HUES6 (cell line): ENCODE data around the gene DYNLRB1.

ENCODE experiments used
- H3K27ac ChIP-seq: 2 replicates; pipeline ENCODE4 v1.7.0; 2013; ENCODE audit warnings: low read depth, mild to moderate bottlenecking, low read length, inconsistent platforms
- H3K27me3 ChIP-seq: 2 replicates; pipeline ENCODE4 v1.6.1; 2013; ENCODE audit warnings: low read length; ENCODE audit not compliant: control insufficient read depth, insufficient read depth
- H3K36me3 ChIP-seq: 2 replicates; pipeline ENCODE4 v1.6.1; 2013; ENCODE audit warnings: low read length; ENCODE audit not compliant: control insufficient read depth, insufficient read depth
- H3K4me1 ChIP-seq: 2 replicates; pipeline ENCODE4 v1.6.1; 2013; ENCODE audit warnings: low read length; ENCODE audit not compliant: control insufficient read depth, insufficient read depth
- H3K4me3 ChIP-seq: 2 replicates; pipeline ENCODE4 v1.5.1; 2013; ENCODE audit warnings: low read depth, low read length
- H3K9ac ChIP-seq: one replicate; pipeline ENCODE4 v1.6.1; 2013; ENCODE audit warnings: mild to moderate bottlenecking, low read length
- H3K9me3 ChIP-seq: 2 replicates; pipeline ENCODE4 v1.6.1; 2013; ENCODE audit warnings: low read depth, low read length; ENCODE audit not compliant: control insufficient read depth, insufficient read depth

The DYNLRB1 gene

DNA sequence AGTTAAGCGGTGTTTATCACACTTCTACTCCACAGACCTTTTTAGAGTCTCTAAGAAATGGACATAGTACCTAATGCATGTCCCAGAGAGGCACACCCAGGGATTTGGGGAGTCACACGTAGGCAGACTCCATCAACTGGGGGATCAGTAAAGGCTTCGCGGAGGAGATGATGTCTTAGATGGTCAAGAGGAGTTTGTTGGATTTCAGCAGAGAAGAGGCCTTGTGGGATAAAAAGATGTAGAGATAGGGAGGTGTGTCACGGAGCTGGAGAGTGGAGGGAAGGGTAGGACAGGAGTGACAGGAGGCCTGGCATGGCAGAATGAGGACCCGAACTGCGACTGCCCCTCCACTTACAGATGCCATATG lies 9.1 kb downstream of the DYNLRB1 start:
- Histone ChIP-seq H3K36me3 (peaks cover 43% of the 10 kb centered on the region), H3K27ac (no peak overlapping the region), H3K9ac (no peak overlapping the region)

DNA sequence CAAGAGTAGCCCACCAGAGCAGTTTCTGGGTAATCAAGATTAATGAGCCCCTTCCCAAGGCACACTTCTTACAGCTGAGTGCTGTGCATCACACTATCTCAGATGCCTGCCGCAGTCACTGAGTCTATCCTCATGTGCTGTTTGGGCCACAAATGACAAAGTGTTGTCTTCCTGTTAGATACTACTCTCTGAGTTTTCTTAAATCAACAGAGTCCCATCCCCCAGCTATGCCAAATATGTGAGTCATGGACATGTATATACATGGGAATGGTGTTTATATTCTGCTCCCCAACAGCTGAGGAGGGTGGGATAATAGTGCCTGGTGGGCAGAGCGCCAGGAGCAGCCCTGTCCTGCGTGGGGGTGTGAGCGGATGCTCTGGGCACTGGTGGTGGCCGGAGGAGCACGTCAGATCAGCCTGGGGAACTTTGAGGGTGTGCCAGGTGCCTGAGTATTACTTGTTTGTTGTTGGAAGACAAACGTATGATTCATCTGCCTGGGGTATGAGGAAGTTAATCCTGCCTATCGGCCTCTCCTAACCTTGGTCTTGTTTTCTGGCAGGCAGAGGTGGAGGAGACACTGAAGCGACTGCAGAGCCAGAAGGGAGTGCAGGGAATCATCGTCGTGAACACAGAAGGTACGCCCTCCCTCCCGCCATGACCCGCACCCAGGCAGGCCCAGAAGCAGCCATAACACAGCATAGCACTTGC lies 9.6 kb downstream of the DYNLRB1 start:
- H3K27ac ChIP-seq, result no peak overlapping the region

More for the DNA sequence above, 9.1 kb downstream of the DYNLRB1 start:
- Histone ChIP-seq H3K27me3 (no peaks in the 10 kb centered on the region), H3K4me1 (peaks cover 8% of the 10 kb centered on the region; the same call in 1 of the 2 replicates), H3K9me3 (no peaks in the 10 kb centered on the region), H3K4me3 (no peak overlapping the region)

DNA sequence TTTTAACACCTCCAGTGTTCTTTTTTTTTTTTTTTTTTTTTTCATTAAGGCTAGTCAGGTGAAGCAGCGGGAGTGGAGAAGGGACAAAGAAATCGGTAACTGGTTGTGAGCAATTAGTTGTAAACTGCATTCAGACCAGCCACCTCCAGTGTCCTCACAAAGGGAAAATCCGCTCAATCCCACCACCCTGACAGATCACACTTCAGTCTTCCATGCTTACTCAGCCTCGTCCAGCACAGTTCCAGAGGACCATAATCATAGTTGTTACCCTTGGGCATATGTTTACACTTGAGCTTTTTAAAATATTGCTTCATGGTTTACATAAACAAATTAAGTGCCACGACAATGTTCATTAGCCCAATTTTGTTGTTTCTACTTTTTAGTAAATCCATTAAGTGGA lies 10.2 kb downstream of the DYNLRB1 start:
- Histone ChIP-seq H3K4me1 (peaks cover 8% of the 10 kb centered on the region; the same call in 1 of the 2 replicates), H3K9me3 (no peaks in the 10 kb centered on the region), H3K27ac (no peak overlapping the region), H3K36me3 (peaks cover 54% of the 10 kb centered on the region), H3K27me3 (no peaks in the 10 kb centered on the region), H3K4me3 (no peak overlapping the region), H3K9ac (no peak overlapping the region)

More for the DNA sequence above, 9.6 kb downstream of the DYNLRB1 start:
- Histone ChIP-seq H3K4me1 (peaks cover 8% of the 10 kb centered on the region; the same call in 1 of the 2 replicates), H3K9ac (no peak overlapping the region), H3K27me3 (no peaks in the 10 kb centered on the region), H3K9me3 (no peaks in the 10 kb centered on the region), H3K4me3 (no peak overlapping the region), H3K36me3 (peaks cover 48% of the 10 kb centered on the region)

DNA sequence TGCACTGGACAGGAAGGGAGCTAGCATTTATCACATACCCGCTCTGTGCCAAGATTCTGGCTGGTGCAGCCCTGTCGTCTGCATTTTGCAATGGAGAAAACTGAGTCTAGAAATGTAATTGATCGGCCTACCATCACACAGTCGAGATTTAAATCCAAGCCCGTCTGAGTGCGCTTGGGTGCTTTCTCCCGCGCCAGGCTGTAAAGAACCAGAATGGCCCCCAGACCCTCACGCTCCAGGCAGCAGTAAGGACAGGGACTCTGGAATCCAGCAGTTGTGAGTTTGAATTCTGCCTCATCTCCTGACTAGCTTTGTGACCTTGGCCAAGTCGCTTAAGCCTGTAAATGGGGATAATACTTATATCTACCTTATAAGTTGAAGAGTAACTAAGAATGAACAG lies 10.8 kb downstream of the DYNLRB1 start:
- H3K27me3 ChIP-seq, result no peaks in the 10 kb centered on the region
- no peaks in the 10 kb centered on the region for H3K9me3 ChIP-seq
- no peak overlapping the region for H3K27ac ChIP-seq
- no peak overlapping the region for H3K4me3 ChIP-seq
- peaks cover 59% of the 10 kb centered on the region for H3K36me3 ChIP-seq
- H3K4me1 ChIP-seq, result peaks cover 8% of the 10 kb centered on the region; the same call in 1 of the 2 replicates
- H3K9ac ChIP-seq, result no peak overlapping the region

DNA sequence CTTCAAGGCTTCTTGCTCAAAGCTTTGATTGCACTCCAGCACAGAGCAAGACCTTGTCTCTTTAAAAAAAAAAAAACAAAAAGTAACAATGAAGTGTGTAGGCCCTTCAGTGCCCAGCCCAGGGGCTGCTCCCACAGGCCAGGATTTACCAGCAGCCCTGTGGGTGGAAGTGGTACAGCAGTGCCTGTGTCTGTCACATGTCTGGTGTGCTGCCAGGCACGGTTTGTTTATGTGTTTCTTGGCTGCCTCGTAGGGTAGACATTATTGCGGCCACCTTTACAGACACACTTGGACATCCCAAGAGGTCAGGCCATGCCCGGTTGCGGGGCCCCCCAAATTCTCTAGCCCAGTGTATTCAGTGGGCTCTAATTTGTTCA lies 12.7 kb downstream of the DYNLRB1 start:
- no peak overlapping the region for H3K27ac ChIP-seq
- no peak overlapping the region for H3K9ac ChIP-seq
- H3K4me1 ChIP-seq, result 0 out of 2 replicates have a peak, but pooled peaks cover 3% of the 10 kb centered on the region
- peaks cover 72% of the 10 kb centered on the region for H3K36me3 ChIP-seq
- no peak overlapping the region for H3K4me3 ChIP-seq
- H3K9me3 ChIP-seq, result no peaks in the 10 kb centered on the region
- no peaks in the 10 kb centered on the region for H3K27me3 ChIP-seq

DNA sequence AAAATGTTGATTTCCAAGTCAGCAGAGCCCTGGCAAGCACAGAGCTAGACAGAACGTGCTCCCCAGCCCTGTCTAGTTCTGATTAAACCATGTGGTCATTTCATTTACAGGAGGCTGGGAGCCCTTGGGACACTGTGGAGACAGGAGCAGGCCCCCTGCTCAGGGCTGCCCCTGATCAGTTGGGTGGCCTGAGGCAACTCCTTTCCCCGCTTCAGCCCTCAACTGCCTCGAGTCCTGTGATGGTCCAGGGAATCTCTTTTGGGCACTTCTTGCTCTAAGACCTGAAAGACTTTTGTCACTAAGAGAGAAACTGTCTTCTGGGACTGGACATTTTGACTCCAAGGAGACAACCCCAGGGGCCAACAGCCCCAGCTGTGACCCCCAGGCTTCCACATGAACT lies 13.5 kb downstream of the DYNLRB1 start:
- Histone ChIP-seq H3K4me3 (no peak overlapping the region), H3K9me3 (no peaks in the 10 kb centered on the region), H3K27ac (no peak overlapping the region), H3K4me1 (0 out of 2 replicates have a peak, but pooled peaks cover 3% of the 10 kb centered on the region), H3K27me3 (no peaks in the 10 kb centered on the region), H3K9ac (no peak overlapping the region), H3K36me3 (peaks cover 80% of the 10 kb centered on the region)

DNA sequence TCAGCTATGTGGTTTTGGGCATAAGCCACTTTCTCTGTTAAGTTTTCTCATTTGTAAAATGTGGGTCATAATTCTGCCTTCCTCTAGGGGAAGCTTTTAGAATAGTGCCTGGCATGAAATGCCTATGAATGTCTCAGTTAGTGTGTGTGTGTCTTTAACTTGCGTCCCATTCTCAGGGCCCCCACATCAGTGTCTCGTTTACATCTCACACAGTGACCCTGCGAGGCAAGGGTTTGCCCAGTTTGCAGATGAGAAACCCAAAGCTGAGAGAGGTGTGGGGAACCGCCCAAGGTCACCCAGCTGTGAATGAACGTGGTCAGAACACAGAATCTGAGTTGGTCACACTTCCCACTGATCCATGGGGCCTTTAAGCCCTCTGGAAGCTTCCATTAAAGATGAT lies 14.1 kb downstream of the DYNLRB1 start:
- Histone ChIP-seq H3K9ac (no peak overlapping the region), H3K36me3 (peaks cover 86% of the 10 kb centered on the region), H3K4me3 (no peak overlapping the region), H3K27ac (no peak overlapping the region), H3K27me3 (no peaks in the 10 kb centered on the region), H3K9me3 (no peaks in the 10 kb centered on the region), H3K4me1 (0 out of 2 replicates have a peak, but pooled peaks cover 3% of the 10 kb centered on the region)

DNA sequence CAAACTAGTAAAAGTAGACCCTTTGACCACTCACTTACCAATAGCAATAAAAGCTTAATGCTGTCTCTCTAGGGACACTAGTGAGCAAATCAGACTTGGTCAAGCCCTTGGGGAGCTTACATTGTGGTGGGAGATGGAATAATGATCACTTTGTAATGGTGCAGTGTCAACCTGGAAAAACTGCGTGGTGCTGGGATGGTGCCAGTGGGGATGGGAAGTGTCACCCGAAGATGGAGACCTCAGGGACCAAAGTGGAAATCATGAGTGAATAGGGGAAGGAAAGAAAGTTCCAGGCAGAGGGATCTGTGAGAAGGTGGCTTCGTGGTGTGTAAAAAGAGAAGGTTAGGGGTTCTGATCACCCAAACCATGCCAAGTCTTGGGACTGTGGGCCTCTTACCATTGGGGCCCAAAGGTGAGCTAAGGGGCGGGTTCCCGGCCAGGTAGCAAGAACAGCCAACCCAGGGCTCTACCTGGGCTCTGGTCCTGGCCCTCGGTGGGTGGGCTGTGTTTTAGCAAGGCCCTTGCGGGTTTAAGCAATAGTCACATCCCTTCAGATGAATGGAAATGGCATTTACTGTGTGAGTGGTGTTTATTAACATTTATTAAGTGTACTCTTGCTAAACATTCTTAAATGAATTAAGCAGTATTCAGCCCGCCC lies 15.5 kb downstream of the DYNLRB1 start:
- no peak overlapping the region for H3K27ac ChIP-seq
- peaks cover 86% of the 10 kb centered on the region for H3K36me3 ChIP-seq
- no peak overlapping the region for H3K9ac ChIP-seq
- H3K27me3 ChIP-seq, result no peaks in the 10 kb centered on the region
- no peaks in the 10 kb centered on the region for H3K4me1 ChIP-seq
- no peaks in the 10 kb centered on the region for H3K9me3 ChIP-seq
- no peak overlapping the region for H3K4me3 ChIP-seq

DNA sequence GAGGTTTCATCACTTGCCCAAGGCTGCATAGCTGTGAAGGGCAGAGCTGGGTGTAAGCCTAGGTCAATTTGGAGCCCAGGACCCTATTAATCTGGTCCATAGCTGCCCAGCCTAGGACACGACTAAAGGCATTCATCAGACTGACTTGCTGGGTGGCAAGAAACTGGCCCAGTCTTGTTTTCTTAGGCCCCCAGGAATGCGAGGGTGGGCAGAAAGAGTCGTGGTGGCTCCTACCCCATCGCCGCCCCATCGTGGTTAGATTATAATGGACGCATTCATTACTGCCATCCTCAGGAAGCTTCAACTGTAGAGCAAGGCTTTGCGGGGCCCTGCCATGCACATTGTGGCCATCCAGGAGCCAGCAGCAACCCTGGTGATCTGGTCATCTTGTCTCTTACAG lies 16.1 kb downstream of the DYNLRB1 start:
- Histone ChIP-seq H3K4me1 (no peaks in the 10 kb centered on the region), H3K36me3 (peaks cover 86% of the 10 kb centered on the region), H3K27ac (no peak overlapping the region)

DNA sequence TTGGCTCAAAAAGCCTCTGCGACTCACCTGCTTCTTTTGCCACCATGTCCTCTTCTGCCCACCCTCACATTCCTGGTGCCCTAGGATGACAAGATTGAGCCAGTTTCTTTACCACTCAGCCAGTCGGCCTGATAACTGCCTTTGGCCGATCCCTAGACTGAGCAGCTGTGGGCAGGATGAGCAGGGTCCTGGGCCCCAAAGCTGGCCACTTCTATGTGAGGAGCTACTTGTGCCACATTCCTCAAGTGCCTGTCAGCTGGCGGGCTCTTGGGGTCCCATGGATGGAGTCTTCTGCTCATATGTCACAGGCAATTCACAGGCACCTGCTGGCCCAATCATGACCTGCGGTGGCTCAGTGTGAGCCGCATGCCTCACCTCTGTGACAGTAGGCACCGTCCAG lies 16.5 kb downstream of the DYNLRB1 start:
- no peak overlapping the region for H3K27ac ChIP-seq
- H3K9me3 ChIP-seq, result no peaks in the 10 kb centered on the region
- H3K36me3 ChIP-seq, result peaks cover 86% of the 10 kb centered on the region
- H3K27me3 ChIP-seq, result no peaks in the 10 kb centered on the region
- H3K4me3 ChIP-seq, result no peak overlapping the region
- H3K4me1 ChIP-seq, result no peaks in the 10 kb centered on the region
- no peak overlapping the region for H3K9ac ChIP-seq

More for the DNA sequence above, 16.1 kb downstream of the DYNLRB1 start:
- Histone ChIP-seq H3K27me3 (no peaks in the 10 kb centered on the region), H3K9ac (no peak overlapping the region), H3K4me3 (no peak overlapping the region), H3K9me3 (no peaks in the 10 kb centered on the region)

DNA sequence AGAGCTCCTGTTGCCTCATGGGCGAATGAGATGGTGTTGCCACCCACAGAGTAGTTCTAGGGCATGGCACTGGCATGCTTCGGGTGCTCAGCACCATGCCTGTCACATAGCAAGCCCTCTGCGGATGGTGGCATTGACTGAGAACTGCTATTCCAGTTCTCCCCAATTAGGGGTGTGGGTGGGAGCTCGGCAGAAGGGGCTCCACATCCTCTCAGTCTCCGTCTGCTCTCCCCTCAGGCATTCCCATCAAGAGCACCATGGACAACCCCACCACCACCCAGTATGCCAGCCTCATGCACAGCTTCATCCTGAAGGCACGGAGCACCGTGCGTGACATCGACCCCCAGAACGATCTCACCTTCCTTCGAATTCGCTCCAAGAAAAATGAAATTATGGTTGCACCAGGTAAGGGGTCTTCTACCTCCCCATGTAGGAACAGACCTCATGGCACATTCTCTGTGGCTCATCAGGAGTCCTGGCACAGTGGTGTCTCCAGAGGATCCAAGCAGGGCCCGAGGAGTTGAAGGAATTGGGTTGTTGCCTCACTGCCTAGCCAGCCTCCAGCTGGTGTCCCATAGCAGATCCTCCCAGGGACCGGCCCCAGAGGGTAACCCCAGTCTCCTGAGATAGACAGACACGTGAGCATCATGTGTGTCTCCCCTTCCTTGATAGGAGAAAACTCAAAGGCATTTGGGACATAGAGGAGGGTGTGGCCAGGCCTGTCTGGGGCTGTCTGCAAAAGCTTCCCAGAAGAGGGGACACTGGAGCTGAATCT lies 18.4 kb downstream of the DYNLRB1 start:
- Histone ChIP-seq H3K9me3 (no peaks in the 10 kb centered on the region), H3K27me3 (no peaks in the 10 kb centered on the region), H3K4me1 (no peaks in the 10 kb centered on the region), H3K9ac (no peak overlapping the region), H3K36me3 (peaks cover 73% of the 10 kb centered on the region), H3K27ac (no peak overlapping the region), H3K4me3 (no peak overlapping the region)
